Measurements from ENCODE around the gene ARID1B.

DNA sequence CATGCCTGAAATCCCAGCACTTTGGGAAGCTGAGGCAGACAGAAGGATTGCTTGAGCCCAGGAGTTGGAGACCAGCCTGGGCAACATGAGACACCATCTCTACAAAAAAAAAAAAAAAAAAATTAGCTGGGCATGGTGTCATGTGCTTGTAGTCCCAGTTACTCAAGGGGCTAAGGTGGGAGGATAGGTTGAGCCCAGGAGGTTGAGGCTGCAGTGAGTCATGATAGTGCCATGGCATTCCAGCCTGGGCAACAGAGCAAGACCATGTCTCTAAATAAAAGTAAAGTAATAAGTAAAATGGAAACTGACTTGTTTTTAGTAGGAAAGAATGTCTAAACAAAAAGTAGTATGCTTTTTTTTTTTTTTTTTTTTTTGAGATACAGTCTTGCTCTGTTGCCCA, 240.7 kb downstream of the ARID1B start:
- no peak for TF ChIP-seq POLR2A (IDR thresholded peaks at IDR 0.05)
- TF ChIP-seq, protein P1, sequence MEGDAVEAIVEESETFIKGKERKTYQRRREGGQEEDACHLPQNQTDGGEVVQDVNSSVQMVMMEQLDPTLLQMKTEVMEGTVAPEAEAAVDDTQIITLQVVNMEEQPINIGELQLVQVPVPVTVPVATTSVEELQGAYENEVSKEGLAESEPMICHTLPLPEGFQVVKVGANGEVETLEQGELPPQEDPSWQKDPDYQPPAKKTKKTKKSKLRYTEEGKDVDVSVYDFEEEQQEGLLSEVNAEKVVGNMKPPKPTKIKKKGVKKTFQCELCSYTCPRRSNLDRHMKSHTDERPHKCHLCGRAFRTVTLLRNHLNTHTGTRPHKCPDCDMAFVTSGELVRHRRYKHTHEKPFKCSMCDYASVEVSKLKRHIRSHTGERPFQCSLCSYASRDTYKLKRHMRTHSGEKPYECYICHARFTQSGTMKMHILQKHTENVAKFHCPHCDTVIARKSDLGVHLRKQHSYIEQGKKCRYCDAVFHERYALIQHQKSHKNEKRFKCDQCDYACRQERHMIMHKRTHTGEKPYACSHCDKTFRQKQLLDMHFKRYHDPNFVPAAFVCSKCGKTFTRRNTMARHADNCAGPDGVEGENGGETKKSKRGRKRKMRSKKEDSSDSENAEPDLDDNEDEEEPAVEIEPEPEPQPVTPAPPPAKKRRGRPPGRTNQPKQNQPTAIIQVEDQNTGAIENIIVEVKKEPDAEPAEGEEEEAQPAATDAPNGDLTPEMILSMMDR (IDR thresholded peaks at IDR 0.05): no peak
- no peak for TF ChIP-seq POLR2AphosphoS5 (IDR thresholded peaks at IDR 0.05)

Data from prostate gland (tissue), 2 donors.